ENCODE results near the gene TRIM71.
"Not testable (repeated sequence)": the region's sequence is repeated elsewhere in the genome, so short reads cannot be mapped to it uniquely, and the experiment has no call there.

Gene TRIM71

GRCh38 chr3:32843510-32844321 lies 25.9 kb downstream of the TRIM71 start:
- no peak for DNase-seq

- no peak for DNase-seq
These were observed 26.5 kb downstream of the TRIM71 start for GRCh38 chr3:32844322-32844654.

GRCh38 chr3:32844914-32845313 lies 27.1 kb downstream of the TRIM71 start:
- no peak for DNase-seq

DNA sequence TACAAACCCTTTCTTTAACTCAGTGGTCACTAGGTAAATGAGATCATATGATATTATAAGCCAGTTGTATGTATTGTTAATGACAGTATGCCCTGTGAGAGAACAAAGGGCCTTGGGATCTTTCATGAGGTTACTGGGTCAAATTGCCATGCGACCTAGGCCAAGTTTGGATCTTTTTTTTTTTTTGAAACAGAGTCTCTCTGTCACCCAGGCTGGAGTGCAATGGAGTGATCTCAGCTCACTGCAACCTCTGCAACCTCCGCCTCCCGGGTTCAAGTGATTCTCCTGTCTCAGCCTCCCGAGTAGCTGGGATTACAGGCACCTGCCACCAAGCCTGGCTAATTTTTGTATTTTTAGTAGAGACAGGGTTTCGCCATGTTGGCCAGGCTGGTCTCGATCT lies 27.7 kb downstream of the TRIM71 start:
- DNase-seq, result not testable (repeated sequence)

DNA sequence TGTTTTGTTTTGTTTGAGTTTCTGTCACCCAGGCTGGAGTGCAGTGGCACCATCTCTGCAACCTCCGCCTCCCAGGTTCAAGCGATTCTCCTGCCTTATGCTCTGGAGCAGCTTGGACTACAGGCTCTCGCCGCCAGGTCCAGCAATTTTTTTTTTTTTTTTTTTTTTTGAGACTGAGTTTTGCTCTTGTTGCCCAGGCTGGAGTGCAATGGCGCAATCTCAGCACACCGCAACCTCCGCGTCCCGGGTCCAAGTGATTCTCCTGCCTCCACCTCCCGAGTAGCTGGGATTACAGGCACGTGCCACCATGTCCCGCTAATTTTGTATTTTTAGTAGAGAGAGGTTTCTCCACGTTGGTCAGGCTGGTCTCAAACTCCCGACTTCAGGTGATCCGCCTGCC lies 29.2 kb downstream of the TRIM71 start:
- not testable (repeated sequence) for DNase-seq

GRCh38 chr3:32847528-32847927 lies 29.7 kb downstream of the TRIM71 start:
- no peak for DNase-seq

DNA sequence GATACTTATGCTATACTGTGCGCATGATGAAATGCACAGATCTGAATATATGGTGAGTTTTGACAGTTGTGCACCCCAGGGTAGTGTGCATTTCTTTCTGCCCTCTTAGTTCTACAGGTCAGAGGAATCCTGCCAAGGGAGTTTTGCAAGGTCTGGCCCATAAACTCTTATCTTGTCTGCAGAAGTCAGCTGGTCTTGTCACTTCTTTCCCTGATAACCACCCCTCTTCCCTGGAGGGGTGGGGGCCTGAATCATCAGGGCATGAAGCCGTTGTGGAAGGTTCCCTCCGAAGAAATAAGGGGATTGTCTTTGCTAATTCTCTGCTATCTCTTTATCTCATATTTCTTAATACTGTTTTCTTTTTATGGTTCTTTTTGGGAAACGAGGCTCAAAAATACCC lies 30.4 kb downstream of the TRIM71 start:
- no peak for DNase-seq

- DNase-seq, result no peak
These were observed 31.2 kb downstream of the TRIM71 start for GRCh38 chr3:32849046-32849445.

DNA sequence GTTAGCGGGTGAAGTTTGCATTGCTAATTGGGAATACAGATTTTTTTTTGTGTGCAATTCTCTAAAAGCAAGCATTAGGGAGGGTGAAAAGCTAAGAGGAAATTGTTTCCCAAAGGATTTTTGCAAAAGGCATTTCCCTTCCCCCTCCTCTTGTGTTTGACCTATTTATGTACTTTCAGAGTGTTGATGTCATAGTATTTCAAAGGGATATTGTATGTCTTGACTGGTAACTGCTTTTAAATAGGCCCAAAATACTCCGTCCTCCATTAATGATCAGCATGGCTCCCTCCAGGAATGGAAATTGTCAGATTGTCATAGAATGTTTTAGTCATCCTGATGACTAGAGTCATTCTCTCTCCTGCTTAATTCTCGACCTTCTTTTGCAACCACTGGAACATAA lies 32.4 kb downstream of the TRIM71 start:
- no peak for DNase-seq

- DNase-seq, result no peak
These were observed 32.8 kb downstream of the TRIM71 start for GRCh38 chr3:32850636-32851035.

DNA sequence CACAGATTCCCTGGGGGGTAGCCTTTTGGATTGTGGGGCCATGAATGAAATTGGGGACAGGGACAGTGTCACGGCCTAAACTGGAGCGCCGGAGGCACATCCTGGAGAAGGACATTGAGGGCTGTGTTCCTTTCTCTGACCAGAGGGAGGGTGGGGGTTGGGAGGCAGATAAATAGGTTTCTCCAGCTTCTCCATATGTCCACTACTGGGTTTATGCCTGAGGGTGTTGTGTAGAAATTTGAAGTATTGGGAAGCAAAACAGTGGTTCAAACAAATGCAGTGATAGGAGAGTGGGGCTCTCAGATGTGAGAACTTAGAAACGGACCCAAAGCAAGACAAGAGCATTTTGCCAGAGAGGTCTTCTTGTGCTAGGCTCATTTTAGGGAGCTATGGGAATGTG lies 34.3 kb downstream of the TRIM71 start:
- no peak for DNase-seq

GRCh38 chr3:32855350-32855953 lies 37.7 kb downstream of the TRIM71 start:
- DNase-seq, result no peak

- no peak for DNase-seq
These were observed 38.6 kb downstream of the TRIM71 start for GRCh38 chr3:32856355-32856889.

DNA sequence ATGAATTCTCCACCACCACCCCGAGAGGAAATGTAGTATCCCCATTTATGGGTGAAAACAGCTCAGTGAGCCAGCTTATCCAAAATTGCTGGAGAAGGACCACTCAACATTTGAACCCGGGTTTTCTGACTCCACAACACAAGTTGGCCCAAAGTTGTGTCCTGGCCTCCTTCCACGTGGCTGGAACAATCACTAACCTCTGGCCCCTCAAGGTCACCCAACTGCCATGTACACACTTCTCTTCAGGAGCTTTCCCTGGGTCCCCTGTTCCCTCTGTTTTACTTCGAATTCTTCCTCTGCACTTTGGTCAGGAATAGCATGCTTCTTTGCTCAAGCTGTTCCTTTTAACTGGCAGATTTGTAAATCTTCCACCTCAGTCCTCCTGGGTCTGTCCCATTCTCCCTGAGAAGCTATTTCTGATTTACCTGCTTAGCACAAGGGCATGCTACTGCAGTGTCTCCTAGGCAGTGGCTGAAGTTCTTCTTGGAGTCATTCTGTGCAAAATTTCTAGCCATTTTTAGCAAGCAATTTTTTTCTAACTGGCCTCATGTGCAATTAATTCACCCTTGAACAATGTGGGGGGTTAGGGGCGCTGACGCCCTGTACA lies 39.2 kb downstream of the TRIM71 start:
- DNase-seq, result no peak

GRCh38 chr3:32857921-32858320 lies 40.1 kb downstream of the TRIM71 start:
- DNase-seq, result no peak

- DNase-seq, result no peak
These were observed 41.9 kb downstream of the TRIM71 start for GRCh38 chr3:32859604-32860237.

DNA sequence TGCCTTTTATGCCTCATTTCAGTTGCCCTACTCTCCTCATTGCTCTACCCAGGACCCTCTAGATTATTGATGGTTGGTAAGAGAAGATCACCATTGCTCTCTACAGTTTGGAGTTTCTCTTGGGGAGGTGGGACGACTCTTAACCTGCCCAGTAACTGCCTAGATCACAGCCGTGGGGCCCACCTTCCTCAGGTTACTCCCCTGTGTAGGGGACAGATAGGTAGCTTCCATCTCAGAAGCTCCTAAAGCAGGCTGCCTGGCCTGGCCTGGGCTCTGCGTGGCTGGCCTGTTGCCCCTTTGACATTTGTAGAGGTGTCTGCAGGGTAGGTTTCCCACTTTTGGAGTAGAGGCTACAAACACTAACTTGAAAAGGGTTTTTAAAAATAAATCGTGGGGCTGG lies 42.7 kb downstream of the TRIM71 start:
- DNase-seq, result no peak

DNA sequence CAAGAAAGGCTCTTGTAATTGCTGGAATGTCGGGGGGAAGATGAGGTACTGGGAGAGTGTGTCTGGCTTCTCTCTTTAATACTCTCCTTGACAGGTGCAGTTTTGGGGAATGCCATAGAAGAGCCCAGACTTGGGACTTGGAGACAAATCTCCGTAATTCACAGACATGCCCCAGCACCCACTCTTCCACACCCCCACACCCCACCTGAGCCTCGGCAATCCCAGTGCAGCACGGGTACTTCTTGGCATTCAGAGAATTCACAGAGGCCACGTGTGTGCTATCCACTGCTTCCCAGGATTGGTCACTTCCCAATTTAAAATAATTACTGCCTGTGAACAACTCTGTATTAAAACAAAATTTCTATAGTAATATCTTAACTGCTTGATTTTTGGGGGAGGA lies 43.9 kb downstream of the TRIM71 start:
- DNase-seq, result no peak

- no peak for DNase-seq
These were observed 44.6 kb downstream of the TRIM71 start for GRCh38 chr3:32862247-32862935.

- DNase-seq, result no peak
These were observed 45.2 kb downstream of the TRIM71 start for GRCh38 chr3:32862936-32863487.

GRCh38 chr3:32865383-32865782 lies 47.6 kb downstream of the TRIM71 start:
- DNase-seq, result no peak

DNA sequence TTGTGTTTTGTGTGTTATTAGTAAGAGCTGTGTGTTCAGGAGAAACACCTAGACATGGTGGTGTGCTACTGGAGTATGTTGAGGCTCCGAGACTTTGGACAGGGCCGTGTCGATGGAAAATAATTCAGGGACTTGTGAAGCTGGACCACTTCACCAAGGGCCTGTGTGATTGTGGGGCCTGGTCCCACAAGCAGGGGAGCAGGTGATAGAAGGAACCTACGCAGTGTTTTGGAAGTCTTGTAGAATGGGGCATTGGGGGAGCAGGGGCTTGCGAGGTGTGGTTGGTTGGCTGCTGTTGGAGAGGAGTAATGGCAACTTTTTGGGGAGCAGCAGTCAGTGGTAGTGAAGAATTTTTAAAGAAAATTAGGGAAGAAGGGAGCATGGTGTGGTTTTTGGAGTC lies 48.7 kb downstream of the TRIM71 start:
- no peak for DNase-seq

DNA sequence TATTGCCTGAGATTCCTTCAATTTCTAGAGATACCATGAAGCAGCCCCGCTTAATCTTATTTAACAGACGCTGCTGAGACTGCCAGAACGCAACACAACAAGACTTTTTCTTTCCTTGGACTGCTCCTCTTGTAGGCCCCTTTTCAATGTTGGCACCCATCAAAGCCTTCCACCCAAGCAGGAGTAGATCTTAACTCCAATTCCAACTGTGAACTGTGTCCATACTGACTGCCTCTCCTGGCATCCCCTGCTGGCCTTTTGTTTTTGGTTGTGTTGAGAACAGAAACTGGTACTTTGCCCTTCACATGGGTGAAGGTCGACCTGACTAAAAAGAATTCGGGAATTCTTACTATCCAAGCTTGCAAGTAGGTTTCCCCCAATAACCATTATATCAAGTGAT lies 50.2 kb downstream of the TRIM71 start:
- DNase-seq, result no peak
